Left lung (tissue), 10 donors: ENCODE measurements around the gene MS4A6E. TPM values are rescaled to one million over a fixed set of nuclear protein-coding genes. Genes with fewer than 3 reads are reported as not detected.
"Not testable (repeated sequence)": the region's sequence is repeated elsewhere in the genome, so short reads cannot be mapped to it uniquely, and the experiment has no call there.

Experiments
- ATAC-seq: fragments of 200-7000 bp; cut with Tn5 transposase; one replicate; pipeline ENCODE4 v1.9.1; 2020; ENCODE audit warnings: moderate library complexity
- DNase-seq, 4 donors: peaks; one replicate each; pipeline ENCODE4 v3.0.0-alpha.2; 2013 to 2020
- H3K27ac ChIP-seq, 2 donors: fragments of 200-600 bp; sonication (generic) in 1 of 2; one replicate each; pipeline versions ENCODE4 v1.5.0 to v1.8.0; 2020 to 2021
- H3K27me3 ChIP-seq, 2 donors: fragments of 200-600 bp; sonication (generic) in 1 of 2; one replicate each; pipeline versions ENCODE4 v1.5.0 to v1.8.0; 2020 to 2021
- H3K36me3 ChIP-seq, 2 donors: fragments of 200-600 bp; sonication (generic) in 1 of 2; one replicate each; pipeline versions ENCODE4 v1.5.0 to v1.8.0; 2020 to 2021
- H3K4me1 ChIP-seq, 2 donors: fragments of 200-600 bp; one replicate each; pipeline ENCODE4 v1.8.0; 2021
- H3K4me3 ChIP-seq, 2 donors: fragments of 200-600 bp; sonication (generic) in 1 of 2; one replicate each; pipeline versions ENCODE4 v1.5.0 to v1.8.0; 2020 to 2021; ENCODE audit warnings: mild to moderate bottlenecking in 1 of 2
- H3K9me3 ChIP-seq, 2 donors: fragments of 200-600 bp; sonication (generic) in 1 of 2; one replicate each; pipeline versions ENCODE4 v1.5.0 to v1.8.0; 2020 to 2021
- CTCF ChIP-seq, 2 donors: fragments of 200-600 bp; sonication (generic) in 1 of 2; IDR thresholded peaks; one replicate each; pipeline versions ENCODE4 v1.5.0 to v1.8.0; 2021; ENCODE audit warnings: antibody characterized with exemption in 2 of 2
- intact Hi-C, 2 donors: fragments of 100-400 bp; cut with DNase I; formaldehyde crosslinking; loops; one replicate each; pipeline versions ENCODE4 v1.11.2 to v1.14.2; 2022
- polyA plus RNA-seq, 6 donors: library from polyadenylated mRNA; unstranded; fragments of 120-200 nt; gene quantifications; one replicate each; pipeline ENCODE4 v1.2.1, GENCODE V29; 2013; ENCODE audit not compliant: insufficient read length in 6 of 6
- total RNA-seq, 2 donors: library from RNA; stranded (reverse); fragmentation: NEBNext Ultra II Directional; extraction: Animal tissue kit (Norgen Biotek cat#: 25700); gene quantifications; one replicate each; pipeline ENCODE4 v1.2.1, GENCODE V29; 2021
- donor health status: DM: no; HTN: yes; CAD: no.
- donor health status: DM: no; HTN: no; CAD: no.

The MS4A6E gene
- total and polyA plus RNA-seq, 8 donors: 0.87 to 4.0 TPM; not detected in 6

GRCh38 chr11:60360621-60361020 lies 33.6 kb downstream of the MS4A6E start:
- H3K4me1 ChIP-seq: peaks cover 0 to 24% of the 10 kb centered on the region in 2 donors
- peaks cover 0 to 12% of the 10 kb centered on the region in 2 donors for H3K9me3 ChIP-seq
- no peak for ATAC-seq
- H3K36me3 ChIP-seq: no peaks in the 10 kb centered on the region
- no peak overlapping the region for H3K4me3 ChIP-seq
- no peak for DNase-seq
- H3K27ac ChIP-seq: no peak overlapping the region
- intact Hi-C loops: loop anchor here in 1 of 2 donors (10.0 kb wide), 1 partner anchor 254 kb away; no protein-coding TSS in a partner anchor
- TF ChIP-seq CTCF (IDR thresholded peaks at IDR 0.05): no peak
- no peaks in the 10 kb centered on the region for H3K27me3 ChIP-seq

- DNase-seq: no peak
- no peak for TF ChIP-seq CTCF (IDR thresholded peaks at IDR 0.05)
- Histone ChIP-seq H3K36me3 (no peaks in the 10 kb centered on the region), H3K27ac (no peak overlapping the region), H3K27me3 (no peaks in the 10 kb centered on the region), H3K4me1 (peaks cover 0 to 34% of the 10 kb centered on the region in 2 donors), H3K9me3 (peaks cover 0 to 12% of the 10 kb centered on the region in 2 donors), H3K4me3 (no peak overlapping the region)
- intact Hi-C loops: loop anchor here in 1 of 2 donors (10.0 kb wide), 1 partner anchor 253 kb away; no protein-coding TSS in a partner anchor
- ATAC-seq: no peak
Observed at GRCh38 chr11:60362241-60362640, 35.2 kb downstream of the MS4A6E start.

DNA sequence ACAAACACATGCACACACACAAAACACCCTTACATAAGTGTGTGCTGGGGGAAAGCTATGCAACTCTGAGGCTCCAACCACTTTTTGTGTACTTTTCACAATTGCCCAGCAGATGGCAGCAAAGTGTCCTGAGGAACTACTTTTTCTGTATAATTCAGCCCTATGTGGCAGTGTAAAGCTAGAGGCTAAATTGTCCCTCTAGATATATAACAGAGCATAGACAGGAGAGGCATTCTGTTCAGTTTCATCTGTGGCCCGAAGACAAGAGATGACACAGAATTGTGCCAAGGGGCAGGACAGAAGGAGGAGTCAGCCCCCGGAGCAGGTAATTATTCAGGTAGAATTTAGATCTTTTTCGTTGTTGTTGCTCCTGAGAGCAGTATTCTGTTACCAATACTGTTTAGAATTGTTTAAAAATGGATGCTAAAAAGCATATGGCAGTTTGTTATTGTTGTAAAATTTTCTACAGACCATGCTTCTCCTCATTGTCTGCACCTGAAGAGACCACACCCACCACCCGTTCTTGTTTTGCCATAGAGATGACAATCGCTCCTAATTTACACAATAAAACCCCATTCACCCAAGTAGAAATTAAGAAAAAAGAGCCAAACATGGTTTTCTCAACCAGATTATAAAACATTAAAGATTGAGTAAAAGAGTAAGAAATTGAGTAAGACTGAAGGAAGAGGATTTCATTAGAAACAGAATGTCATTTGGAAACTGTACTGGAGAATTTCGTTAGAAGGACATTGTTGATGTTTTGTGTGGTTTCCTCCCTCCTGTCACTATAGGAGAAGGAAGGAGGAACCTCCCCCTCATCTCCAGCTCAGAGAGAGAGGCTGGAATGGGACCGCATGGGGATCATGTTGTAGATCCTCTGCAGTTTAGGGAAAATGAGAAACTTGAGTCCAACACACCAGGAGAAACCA lies 36.8 kb downstream of the MS4A6E start:
- DNase-seq: peak in 3 of 4 donors; percentile 56 to 72 (median 59)
- H3K9me3 ChIP-seq: peaks cover 0 to 14% of the 10 kb centered on the region in 2 donors
- no peaks in the 10 kb centered on the region for H3K36me3 ChIP-seq
- peak; percentile 97 for ATAC-seq
- no peaks in the 10 kb centered on the region for H3K27me3 ChIP-seq
- peak overlapping the region in 1 of 2 donors; percentile 79 for H3K27ac ChIP-seq
- peak; percentile 67 to 79 for TF ChIP-seq CTCF (IDR thresholded peaks at IDR 0.05)
- no peak overlapping the region for H3K4me3 ChIP-seq
- peaks cover 0 to 35% of the 10 kb centered on the region in 2 donors for H3K4me1 ChIP-seq
- intact Hi-C loops: loop anchor here in 1 of 2 donors (10.0 kb wide), 1 partner anchor 251 kb away; no protein-coding TSS in a partner anchor

DNA sequence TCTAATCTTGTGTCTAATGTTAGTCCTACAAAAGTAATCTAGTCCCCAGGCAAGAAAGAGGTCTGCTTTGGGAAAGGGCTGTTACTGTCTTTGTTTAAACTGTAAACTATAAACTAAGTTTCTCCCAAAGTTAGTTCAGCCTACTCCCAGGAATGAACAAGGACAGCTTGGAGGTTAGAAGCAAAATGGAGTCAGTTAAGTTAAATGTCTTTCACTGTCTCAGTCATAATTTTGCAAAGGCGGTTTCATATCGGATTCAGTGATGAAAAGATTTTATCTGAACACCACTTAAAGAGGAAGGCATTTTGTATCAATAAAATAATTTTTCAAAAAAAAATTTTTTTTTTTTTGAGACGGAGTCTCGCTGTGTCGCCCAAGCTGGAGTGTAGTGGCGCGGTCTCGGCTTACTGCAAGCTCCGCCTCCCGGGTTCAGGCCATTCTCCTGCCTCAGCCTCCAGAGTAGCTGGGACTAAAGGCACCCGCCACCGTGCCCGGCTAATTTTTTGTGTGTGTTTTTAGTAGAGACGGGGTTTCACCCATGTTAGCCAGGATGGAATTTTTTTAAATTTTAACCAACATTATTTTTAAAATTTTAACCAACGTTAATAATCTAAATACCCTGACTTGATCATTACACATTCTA lies 39.3 kb downstream of the MS4A6E start:
- ATAC-seq, H3K36me3 ChIP-seq, H3K4me3 ChIP-seq, DNase-seq, H3K27me3 ChIP-seq, H3K9me3 ChIP-seq: not testable (repeated sequence)
- Histone ChIP-seq H3K4me1 (peaks cover 5 to 46% of the 10 kb centered on the region in 2 donors), H3K27ac (peak overlapping the region in 1 of 2 donors; percentile 60)
- intact Hi-C loops: loop anchor here in 1 of 2 donors (10.0 kb wide), 1 partner anchor 248 kb away; no protein-coding TSS in a partner anchor

- DNase-seq (no peak), ATAC-seq (no peak)
- no peaks in the 10 kb centered on the region for H3K27me3 ChIP-seq
- TF ChIP-seq CTCF (IDR thresholded peaks at IDR 0.05): no peak
- peaks cover 5 to 51% of the 10 kb centered on the region in 2 donors for H3K4me1 ChIP-seq
- intact Hi-C loops: loop anchor here in 1 of 2 donors (10.0 kb wide), 1 partner anchor 248 kb away; no protein-coding TSS in a partner anchor
- H3K9me3 ChIP-seq: peaks cover 0 to 2% of the 10 kb centered on the region in 2 donors
- H3K4me3 ChIP-seq: no peak overlapping the region
- H3K27ac ChIP-seq: peak overlapping the region in 1 of 2 donors; percentile 60
- H3K36me3 ChIP-seq: no peaks in the 10 kb centered on the region
Observed at GRCh38 chr11:60367009-60367408, 40.0 kb downstream of the MS4A6E start.
